ENCODE data around the gene ABCA5. TPM values are rescaled to one million over a fixed set of nuclear protein-coding genes. Genes with fewer than 3 reads are reported as not detected.
A peak's percentile ranks its signal among the peaks of the same experiment; 100 is the strongest.

Gene ABCA5
- total and polyA plus RNA-seq, 2 of the 13 experiments (the other 11 are each of a cell fraction or from before 2014, with no cell fraction given): 9.7 to 10.1 TPM

GRCh38 chr17:69223809-69224208 lies 103.1 kb downstream of the ABCA5 start (continued):
- no peak for TF ChIP-seq KDM5A (IDR thresholded peaks at IDR 0.05; ENCODE audit: borderline replicate concordance, low read length)
- TF ChIP-seq ZNF775 (CRISPR knock-in tag; IDR thresholded peaks at IDR 0.05; ENCODE audit: borderline replicate concordance): no peak
- no peak for TF ChIP-seq ZSCAN12 (CRISPR knock-in tag; IDR thresholded peaks at IDR 0.05)
- TF ChIP-seq ZNF451 (CRISPR knock-in tag; IDR thresholded peaks at IDR 0.05): no peak
- TF ChIP-seq HDAC2 (CRISPR knock-in tag; IDR thresholded peaks at IDR 0.05): no peak
- no peak for TF ChIP-seq SPEN (CRISPR knock-in tag; IDR thresholded peaks at IDR 0.05; ENCODE audit: low read depth)
- TF ChIP-seq TCF7L2 (IDR thresholded peaks at IDR 0.05; ENCODE audit: low read depth, low read length): no peak
- no peak for TF ChIP-seq EHMT2 (IDR thresholded peaks at IDR 0.05; ENCODE audit: borderline replicate concordance, low read depth, low read length)
- TF ChIP-seq ZFY (CRISPR knock-in tag; IDR thresholded peaks at IDR 0.05): no peak
- TF ChIP-seq ZNF614 (CRISPR knock-in tag; IDR thresholded peaks at IDR 0.05; ENCODE audit: borderline replicate concordance): no peak
- TF ChIP-seq SMC3 (IDR thresholded peaks at IDR 0.05; ENCODE audit: low read length): no peak
- TF ChIP-seq REST (IDR thresholded peaks at IDR 0.05; ENCODE audit: borderline replicate concordance in 1 of 2, low read depth in 1 of 2, low read length in 2 of 2): no peak
- TF ChIP-seq ZNF773 (CRISPR knock-in tag; IDR thresholded peaks at IDR 0.05; ENCODE audit: borderline replicate concordance): no peak
- TF ChIP-seq ZNF576 (CRISPR knock-in tag; IDR thresholded peaks at IDR 0.05): no peak
- TF ChIP-seq ZBTB43 (CRISPR knock-in tag; conservative IDR thresholded peaks at IDR 0.05): no peak
- no peak for TF ChIP-seq FOXA1 (IDR thresholded peaks at IDR 0.05)
- peak; percentile 57 for TF ChIP-seq FOXA1 (CRISPR knock-in tag; IDR thresholded peaks at IDR 0.05)
- no peak for TF ChIP-seq SP4 (CRISPR knock-in tag; IDR thresholded peaks at IDR 0.05)
- no peak for TF ChIP-seq THYN1 (CRISPR knock-in tag; IDR thresholded peaks at IDR 0.05; ENCODE audit: borderline replicate concordance, low read depth)
- no peak for TF ChIP-seq HMG20B (CRISPR knock-in tag; conservative IDR thresholded peaks at IDR 0.05)
- no peak for TF ChIP-seq ZBTB37 (CRISPR knock-in tag; IDR thresholded peaks at IDR 0.05)
- no peak for TF ChIP-seq HHEX (CRISPR knock-in tag; IDR thresholded peaks at IDR 0.05)
- no peak for TF ChIP-seq GPBP1L1 (CRISPR knock-in tag; IDR thresholded peaks at IDR 0.05)
